ENCODE data around the gene TACSTD2. TPM values are rescaled to one million over a fixed set of nuclear protein-coding genes. Genes with fewer than 3 reads are reported as not detected.

TACSTD2 gene
- total and polyA plus RNA-seq, 2 of the 4 experiments (the other 2 are of a cell fraction), result not detected

DNA sequence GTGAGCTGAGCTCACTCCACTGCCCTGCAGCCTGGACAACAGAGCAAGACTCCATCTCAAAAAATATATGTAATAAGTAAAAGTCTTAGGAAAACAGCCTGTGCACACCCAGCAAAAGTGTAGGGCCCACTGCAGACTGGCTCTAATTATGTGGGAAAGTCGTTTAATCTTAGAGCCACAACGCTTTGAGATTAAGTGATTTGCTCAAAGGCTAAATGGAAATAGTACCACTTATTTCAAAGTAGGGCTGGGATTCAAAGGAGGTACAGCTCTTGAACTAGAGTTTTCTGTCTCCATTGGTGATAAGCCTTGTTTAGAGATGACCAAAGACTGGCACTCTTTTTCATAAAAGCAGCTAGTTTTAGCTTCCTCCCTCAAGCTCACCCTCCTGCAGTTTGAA is 2.2 kb downstream of the TACSTD2 start:
- CTCF ChIA-PET, result no interaction called here
- peaks cover 71% of the 10 kb centered on the region for H3K27me3 ChIP-seq (ENCODE audit: control insufficient read depth, insufficient read depth, low read length)
- no peak for DNase-seq
- H2AFZ ChIP-seq (replicated peaks; ENCODE audit: low read length, poor library complexity), result no peak overlapping the region
- no peak overlapping the region for H4K5ac ChIP-seq (ENCODE audit: low read depth, low read length)
- no peak overlapping the region for H4K91ac ChIP-seq (ENCODE audit: insufficient read depth, low read depth, low read length)
- dilution Hi-C loops (cut with HindIII; ENCODE audit: low sequenced_read_pairs, unreplicated experiment), result no loop called here
- POLR2A ChIA-PET (ENCODE audit: unreplicated experiment), result no interaction called here
- no peak overlapping the region for H4K8ac ChIP-seq (ENCODE audit: low read depth in 2 of 2, low read length in 2 of 2)
- no peaks in the 10 kb centered on the region for H3K79me1 ChIP-seq (ENCODE audit: low read depth in 1 of 2, low read length in 2 of 2)
- in situ Hi-C loops (cut with MboI; ENCODE audit: low sequenced_read_pairs), result no loop called here
- no peaks in the 10 kb centered on the region for H4K20me1 ChIP-seq (ENCODE audit: insufficient read depth, low read length)
- no peaks in the 10 kb centered on the region for H3K36me3 ChIP-seq (ENCODE audit: control insufficient read depth, insufficient read depth, low read length)
- H3K9me1 ChIP-seq (ENCODE audit: insufficient read depth, low read length), result no peaks in the 10 kb centered on the region
- H3K4ac ChIP-seq (ENCODE audit: low read depth, low read length), result no peak overlapping the region
- no peak overlapping the region for H3K9ac ChIP-seq (ENCODE audit: low read depth, low read length)
- no peak overlapping the region for H2AK9ac ChIP-seq (replicated peaks; ENCODE audit: low read depth, low read length, poor library complexity)
- no peak overlapping the region for H3K56ac ChIP-seq (ENCODE audit: extremely low read depth, insufficient read depth, low read length)
- intact Hi-C loops (cut with micrococcal nuclease), result no loop called here
- H2BK5ac ChIP-seq (ENCODE audit: low read depth, low read length, poor library complexity, severe bottlenecking), result no peak overlapping the region
- no peaks in the 10 kb centered on the region; the same call in 1 of the 2 replicates for H3K4me1 ChIP-seq (ENCODE audit: control insufficient read depth, insufficient read depth, low read length)
- no peak overlapping the region for H3K18ac ChIP-seq (ENCODE audit: low read depth, low read length)
- H2BK20ac ChIP-seq (ENCODE audit: low read depth, low read length), result no peak overlapping the region
- no TSS peak for BruUV-seq (replicated peaks)
- WGBS, 2 experiments (ENCODE audit: extremely low coverage in 2 of 2, insufficient read length in 1 of 2), result 94% methylated on average over 2 of the region's 2 CpGs; no CpG with 5 or more reads in 1 of the 2 experiments
- H3K4me2 ChIP-seq (ENCODE audit: low read depth, low read length), result no peak overlapping the region
- no peak overlapping the region for H3K23ac ChIP-seq (ENCODE audit: low read depth, low read length)
- TF ChIP-seq MXI1 (IDR thresholded peaks at IDR 0.05; ENCODE audit: borderline replicate concordance, low read depth, low read length), result no peak
- no peak for TF ChIP-seq MAFK (IDR thresholded peaks at IDR 0.05; ENCODE audit: low read depth, low read length)
- TF ChIP-seq RAD21 (IDR thresholded peaks at IDR 0.05; ENCODE audit: low read length), result no peak
- TF ChIP-seq RFX5 (IDR thresholded peaks at IDR 0.05; ENCODE audit: low read depth, low read length), result no peak
- TF ChIP-seq, protein P1, sequence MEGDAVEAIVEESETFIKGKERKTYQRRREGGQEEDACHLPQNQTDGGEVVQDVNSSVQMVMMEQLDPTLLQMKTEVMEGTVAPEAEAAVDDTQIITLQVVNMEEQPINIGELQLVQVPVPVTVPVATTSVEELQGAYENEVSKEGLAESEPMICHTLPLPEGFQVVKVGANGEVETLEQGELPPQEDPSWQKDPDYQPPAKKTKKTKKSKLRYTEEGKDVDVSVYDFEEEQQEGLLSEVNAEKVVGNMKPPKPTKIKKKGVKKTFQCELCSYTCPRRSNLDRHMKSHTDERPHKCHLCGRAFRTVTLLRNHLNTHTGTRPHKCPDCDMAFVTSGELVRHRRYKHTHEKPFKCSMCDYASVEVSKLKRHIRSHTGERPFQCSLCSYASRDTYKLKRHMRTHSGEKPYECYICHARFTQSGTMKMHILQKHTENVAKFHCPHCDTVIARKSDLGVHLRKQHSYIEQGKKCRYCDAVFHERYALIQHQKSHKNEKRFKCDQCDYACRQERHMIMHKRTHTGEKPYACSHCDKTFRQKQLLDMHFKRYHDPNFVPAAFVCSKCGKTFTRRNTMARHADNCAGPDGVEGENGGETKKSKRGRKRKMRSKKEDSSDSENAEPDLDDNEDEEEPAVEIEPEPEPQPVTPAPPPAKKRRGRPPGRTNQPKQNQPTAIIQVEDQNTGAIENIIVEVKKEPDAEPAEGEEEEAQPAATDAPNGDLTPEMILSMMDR (conservative IDR thresholded peaks at IDR 0.05; ENCODE audit: low read depth, low read length), result no peak
- TF ChIP-seq USF2 (IDR thresholded peaks at IDR 0.05; ENCODE audit: low read depth, low read length), result no peak
- TF ChIP-seq BHLHE40 (IDR thresholded peaks at IDR 0.05; ENCODE audit: low read depth, low read length), result no peak
- TF ChIP-seq ELK1 (IDR thresholded peaks at IDR 0.05; ENCODE audit: borderline replicate concordance, low read depth, low read length), result no peak
- no peak for TF ChIP-seq FOS (IDR thresholded peaks at IDR 0.05; ENCODE audit: low read depth, low read length)
- no peak for TF ChIP-seq RCOR1 (IDR thresholded peaks at IDR 0.05; ENCODE audit: insufficient replicate concordance, low read length)
- TF ChIP-seq CEBPB (IDR thresholded peaks at IDR 0.05; ENCODE audit: low read depth, low read length), result no peak
- TF ChIP-seq POLR2A (IDR thresholded peaks at IDR 0.05; ENCODE audit: low read depth, low read length), result no peak
- TF ChIP-seq MAZ (IDR thresholded peaks at IDR 0.05; ENCODE audit: borderline replicate concordance, low read depth, low read length), result no peak
- TF ChIP-seq CHD1 (IDR thresholded peaks at IDR 0.05; ENCODE audit: low read depth, low read length), result no peak
- TF ChIP-seq SMC3 (IDR thresholded peaks at IDR 0.05; ENCODE audit: low read depth, low read length), result no peak
- no peak for TF ChIP-seq NFE2L2 (IDR thresholded peaks at IDR 0.05; ENCODE audit: low read depth, low read length)
- H3K14ac ChIP-seq (replicated peaks; ENCODE audit: low read depth, low read length), result no peak overlapping the region
- no peak overlapping the region for H2AK5ac ChIP-seq (ENCODE audit: low read depth, low read length)
- peaks cover 15% of the 10 kb centered on the region for H3K9me3 ChIP-seq (ENCODE audit: control insufficient read depth, insufficient read depth, low read length)
- no peak overlapping the region for H2BK15ac ChIP-seq (ENCODE audit: low read depth, low read length)
- ATAC-seq (ENCODE audit: low read depth), result no peak
- no peak overlapping the region for H3K4me3 ChIP-seq (ENCODE audit: insufficient read depth, low read depth, low read length)
- H2BK120ac ChIP-seq (ENCODE audit: low read depth, low read length), result no peak overlapping the region
- H3K27ac ChIP-seq (ENCODE audit: insufficient read depth, low read length), result no peak overlapping the region

Data from IMR-90 (cell line).